ENCODE results near the gene CHN1.

The CHN1 gene

DNA sequence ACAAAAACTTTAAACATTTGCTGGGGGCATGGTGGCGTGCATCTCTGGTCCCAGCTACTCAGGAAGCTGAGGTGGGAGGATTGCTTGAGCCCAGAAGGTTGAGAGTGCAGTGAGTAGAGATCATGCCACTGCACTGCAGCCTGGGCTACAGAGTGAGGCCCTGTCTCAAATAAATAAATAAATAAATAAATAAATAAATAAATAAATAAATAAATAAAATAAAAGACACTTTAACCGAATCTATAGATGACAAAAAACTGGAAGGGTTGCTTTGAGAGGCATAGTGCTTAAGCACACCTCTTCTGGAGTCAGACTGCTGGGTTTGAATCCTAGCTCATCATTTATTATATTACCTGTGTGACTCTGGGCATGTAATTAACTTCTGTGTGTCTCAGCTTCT is 21.2 kb upstream of the CHN1 start:
- Histone ChIP-seq H4K91ac (ENCODE audit: low read length) (no peak overlapping the region), H2BK12ac (ENCODE audit: low read length in 2 of 2) (no peak overlapping the region), H4K8ac (ENCODE audit: low read length) (no peak overlapping the region), H3K23ac (ENCODE audit: low read length in 2 of 2) (no peak overlapping the region), H2AFZ (ENCODE audit: low read depth, low read length) (no peak overlapping the region), H3K18ac (ENCODE audit: low read depth in 1 of 2, low read length in 2 of 2) (no peak overlapping the region), H3K4me3 (ENCODE audit: insufficient read depth in 1 of 2, low read depth in 1 of 2, low read length in 2 of 2) (no peak overlapping the region), H3K4me2 (ENCODE audit: low read length, poor library complexity, severe bottlenecking) (no peak overlapping the region), H2BK120ac (ENCODE audit: low read depth, low read length) (no peak overlapping the region), H3K4ac (ENCODE audit: low read depth in 1 of 2, low read length in 2 of 2) (no peak overlapping the region), H3K36me3 (ENCODE audit: control insufficient read depth in 1 of 2, insufficient read depth in 2 of 2, low read depth in 1 of 2, low read length in 2 of 2) (no peaks in the 10 kb centered on the region), H2AK5ac (ENCODE audit: low read length, severe bottlenecking) (no peak overlapping the region), H3K9ac (ENCODE audit: low read length) (no peak overlapping the region), H2BK15ac (ENCODE audit: low read depth, poor library complexity, severe bottlenecking) (no peak overlapping the region), H3K27ac (ENCODE audit: low read length, poor library complexity, severe bottlenecking) (no peak overlapping the region), H3K27me3 (ENCODE audit: control insufficient read depth in 1 of 2, insufficient read depth in 1 of 2, low read length in 2 of 2) (no peaks in the 10 kb centered on the region), H3K79me1 (replicated peaks; ENCODE audit: low read length, poor library complexity, severe bottlenecking) (no peaks in the 10 kb centered on the region), H3K14ac (ENCODE audit: low read length in 2 of 2) (no peak overlapping the region), H3K4me1 (ENCODE audit: control insufficient read depth, insufficient read depth, low read depth, low read length) (no peaks in the 10 kb centered on the region), H2BK5ac (ENCODE audit: low read depth, low read length, poor library complexity, severe bottlenecking) (no peak overlapping the region), H3K9me3 (ENCODE audit: control insufficient read depth, low read length) (no peaks in the 10 kb centered on the region)
- 94% methylated on average over 2 of the region's 2 CpGs for WGBS
- no peak for DNase-seq

DNA sequence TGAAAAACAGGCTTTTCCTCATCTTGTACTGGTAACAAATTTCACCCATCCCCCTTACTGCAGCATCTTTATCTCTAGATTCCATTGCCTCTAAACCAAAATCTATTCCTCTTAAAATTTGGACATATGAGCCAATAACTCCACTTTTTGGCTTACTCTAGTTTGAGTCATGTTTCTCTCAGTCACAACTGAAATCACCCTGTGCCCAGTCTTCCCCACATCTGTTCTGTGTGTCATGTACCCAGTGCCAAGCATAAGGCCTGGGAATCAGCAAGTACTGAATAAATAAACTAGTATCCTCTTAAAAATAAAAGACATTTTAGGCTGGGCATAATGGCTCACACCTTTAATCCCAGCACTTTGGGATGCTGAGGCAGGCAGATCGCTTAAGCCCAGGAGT is 20.8 kb upstream of the CHN1 start:
- H2BK15ac ChIP-seq (ENCODE audit: low read depth, poor library complexity, severe bottlenecking) = no peak overlapping the region
- no peak overlapping the region for H3K27ac ChIP-seq (ENCODE audit: low read length, poor library complexity, severe bottlenecking)
- no peak overlapping the region for H2BK120ac ChIP-seq (ENCODE audit: low read depth, low read length)
- no peaks in the 10 kb centered on the region for H3K79me1 ChIP-seq (replicated peaks; ENCODE audit: low read length, poor library complexity, severe bottlenecking)
- no peak overlapping the region for H3K4me3 ChIP-seq (ENCODE audit: insufficient read depth in 1 of 2, low read depth in 1 of 2, low read length in 2 of 2)
- no peaks in the 10 kb centered on the region for H3K4me1 ChIP-seq (ENCODE audit: control insufficient read depth, insufficient read depth, low read depth, low read length)
- no peak overlapping the region for H2BK12ac ChIP-seq (ENCODE audit: low read length in 2 of 2)
- no peak overlapping the region for H2BK5ac ChIP-seq (ENCODE audit: low read depth, low read length, poor library complexity, severe bottlenecking)
- no peak overlapping the region for H3K18ac ChIP-seq (ENCODE audit: low read depth in 1 of 2, low read length in 2 of 2)
- no peak overlapping the region for H3K9ac ChIP-seq (ENCODE audit: low read length)
- no peak overlapping the region for H3K4me2 ChIP-seq (ENCODE audit: low read length, poor library complexity, severe bottlenecking)
- no peaks in the 10 kb centered on the region for H3K27me3 ChIP-seq (ENCODE audit: control insufficient read depth in 1 of 2, insufficient read depth in 1 of 2, low read length in 2 of 2)
- H3K4ac ChIP-seq (ENCODE audit: low read depth in 1 of 2, low read length in 2 of 2) = no peak overlapping the region
- H4K8ac ChIP-seq (ENCODE audit: low read length) = no peak overlapping the region
- H3K36me3 ChIP-seq (ENCODE audit: control insufficient read depth in 1 of 2, insufficient read depth in 2 of 2, low read depth in 1 of 2, low read length in 2 of 2) = no peaks in the 10 kb centered on the region
- H4K91ac ChIP-seq (ENCODE audit: low read length) = no peak overlapping the region
- DNase-seq = no peak
- no peak overlapping the region for H3K23ac ChIP-seq (ENCODE audit: low read length in 2 of 2)
- H3K9me3 ChIP-seq (ENCODE audit: control insufficient read depth, low read length) = no peaks in the 10 kb centered on the region
- H2AFZ ChIP-seq (ENCODE audit: low read depth, low read length) = no peak overlapping the region
- no peak overlapping the region for H3K14ac ChIP-seq (ENCODE audit: low read length in 2 of 2)
- no peak overlapping the region for H2AK5ac ChIP-seq (ENCODE audit: low read length, severe bottlenecking)
- 79% methylated on average over 1 of the region's 1 CpG for WGBS

DNA sequence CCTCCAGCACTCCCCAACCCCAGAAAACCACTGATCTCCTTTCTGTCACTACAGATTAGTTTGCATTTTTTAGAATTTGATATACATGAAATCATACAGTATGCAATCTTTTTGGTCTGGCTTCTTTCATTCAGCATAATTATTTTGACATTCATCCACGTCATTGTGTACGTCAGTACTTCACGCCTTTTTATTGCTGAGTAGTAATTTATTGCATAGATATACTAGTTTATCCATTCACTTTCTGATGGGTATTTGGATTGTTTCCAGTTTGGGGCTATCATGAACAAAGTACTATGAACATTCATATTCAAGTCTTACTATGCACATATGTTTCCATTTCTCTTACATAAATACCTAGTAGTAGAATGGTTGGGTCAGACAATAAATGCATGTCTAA is 20.1 kb upstream of the CHN1 start:
- H2BK15ac ChIP-seq (ENCODE audit: low read depth, poor library complexity, severe bottlenecking) = no peak overlapping the region
- H3K18ac ChIP-seq (ENCODE audit: low read depth in 1 of 2, low read length in 2 of 2) = no peak overlapping the region
- no CpG with 5 or more reads among the region's 3 CpGs for WGBS

DNA sequence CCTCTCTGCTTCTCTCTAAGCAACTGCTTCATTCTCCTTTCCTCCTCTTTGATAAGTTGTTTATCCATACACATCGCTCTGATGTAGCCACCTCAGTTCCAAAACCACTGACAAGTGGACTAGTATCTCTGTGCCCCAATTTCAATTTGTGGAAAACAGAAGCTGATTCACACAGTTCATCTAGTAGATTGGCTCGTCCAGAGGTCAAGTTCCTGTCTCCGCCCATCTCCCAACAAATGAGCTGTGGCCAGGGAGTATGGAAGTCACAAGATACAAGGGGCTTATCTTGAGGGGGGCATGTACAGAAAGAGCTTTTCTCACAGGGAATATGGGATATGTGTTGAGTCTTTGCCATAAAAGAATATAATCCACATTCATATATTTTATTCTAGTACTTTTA is 17.7 kb upstream of the CHN1 start:
- Histone ChIP-seq H2BK120ac (ENCODE audit: low read depth, low read length) (no peak overlapping the region), H3K18ac (ENCODE audit: low read depth in 1 of 2, low read length in 2 of 2) (no peak overlapping the region), H3K4me1 (ENCODE audit: control insufficient read depth, insufficient read depth, low read depth, low read length) (no peaks in the 10 kb centered on the region), H3K23ac (ENCODE audit: low read length in 2 of 2) (no peak overlapping the region), H3K27ac (ENCODE audit: low read length, poor library complexity, severe bottlenecking) (no peak overlapping the region), H3K36me3 (ENCODE audit: control insufficient read depth in 1 of 2, insufficient read depth in 2 of 2, low read depth in 1 of 2, low read length in 2 of 2) (no peaks in the 10 kb centered on the region), H3K9me3 (ENCODE audit: control insufficient read depth, low read length) (no peaks in the 10 kb centered on the region), H3K4me2 (ENCODE audit: low read length, poor library complexity, severe bottlenecking) (no peak overlapping the region), H4K91ac (ENCODE audit: low read length) (no peak overlapping the region), H2BK12ac (ENCODE audit: low read length in 2 of 2) (no peak overlapping the region), H3K4me3 (ENCODE audit: insufficient read depth in 1 of 2, low read depth in 1 of 2, low read length in 2 of 2) (no peak overlapping the region), H2BK15ac (ENCODE audit: low read depth, poor library complexity, severe bottlenecking) (no peak overlapping the region), H3K4ac (ENCODE audit: low read depth in 1 of 2, low read length in 2 of 2) (no peak overlapping the region), H3K9ac (ENCODE audit: low read length) (no peak overlapping the region), H4K8ac (ENCODE audit: low read length) (no peak overlapping the region), H2BK5ac (ENCODE audit: low read depth, low read length, poor library complexity, severe bottlenecking) (no peak overlapping the region), H3K14ac (ENCODE audit: low read length in 2 of 2) (no peak overlapping the region), H2AK5ac (ENCODE audit: low read length, severe bottlenecking) (no peak overlapping the region), H3K27me3 (ENCODE audit: control insufficient read depth in 1 of 2, insufficient read depth in 1 of 2, low read length in 2 of 2) (no peaks in the 10 kb centered on the region), H2AFZ (ENCODE audit: low read depth, low read length) (no peak overlapping the region), H3K79me1 (replicated peaks; ENCODE audit: low read length, poor library complexity, severe bottlenecking) (no peaks in the 10 kb centered on the region)
- 89% methylated on average over 3 of the region's 3 CpGs for WGBS
- DNase-seq = no peak

More for the DNA sequence above, 20.1 kb upstream of the CHN1 start:
- H2BK12ac ChIP-seq (ENCODE audit: low read length in 2 of 2) = no peak overlapping the region
- H2BK120ac ChIP-seq (ENCODE audit: low read depth, low read length) = no peak overlapping the region
- H3K23ac ChIP-seq (ENCODE audit: low read length in 2 of 2) = no peak overlapping the region
- no peak overlapping the region for H4K91ac ChIP-seq (ENCODE audit: low read length)
- no peaks in the 10 kb centered on the region for H3K9me3 ChIP-seq (ENCODE audit: control insufficient read depth, low read length)
- no peaks in the 10 kb centered on the region for H3K4me1 ChIP-seq (ENCODE audit: control insufficient read depth, insufficient read depth, low read depth, low read length)
- H3K36me3 ChIP-seq (ENCODE audit: control insufficient read depth in 1 of 2, insufficient read depth in 2 of 2, low read depth in 1 of 2, low read length in 2 of 2) = no peaks in the 10 kb centered on the region
- no peak overlapping the region for H3K14ac ChIP-seq (ENCODE audit: low read length in 2 of 2)
- H3K4me2 ChIP-seq (ENCODE audit: low read length, poor library complexity, severe bottlenecking) = no peak overlapping the region
- no peak overlapping the region for H3K27ac ChIP-seq (ENCODE audit: low read length, poor library complexity, severe bottlenecking)
- no peaks in the 10 kb centered on the region for H3K27me3 ChIP-seq (ENCODE audit: control insufficient read depth in 1 of 2, insufficient read depth in 1 of 2, low read length in 2 of 2)
- no peak overlapping the region for H4K8ac ChIP-seq (ENCODE audit: low read length)
- no peak for DNase-seq
- no peak overlapping the region for H2BK5ac ChIP-seq (ENCODE audit: low read depth, low read length, poor library complexity, severe bottlenecking)
- no peak overlapping the region for H3K9ac ChIP-seq (ENCODE audit: low read length)
- no peak overlapping the region for H3K4me3 ChIP-seq (ENCODE audit: insufficient read depth in 1 of 2, low read depth in 1 of 2, low read length in 2 of 2)
- H2AK5ac ChIP-seq (ENCODE audit: low read length, severe bottlenecking) = no peak overlapping the region
- no peak overlapping the region for H3K4ac ChIP-seq (ENCODE audit: low read depth in 1 of 2, low read length in 2 of 2)
- no peaks in the 10 kb centered on the region for H3K79me1 ChIP-seq (replicated peaks; ENCODE audit: low read length, poor library complexity, severe bottlenecking)
- no peak overlapping the region for H2AFZ ChIP-seq (ENCODE audit: low read depth, low read length)
